TTC549 (cell line): ENCODE data around the gene CKLF.
"Not testable (repeated sequence)": the region's sequence is repeated elsewhere in the genome, so short reads cannot be mapped to it uniquely, and the experiment has no call there.

Experiments used
- FAIRE-seq: peaks from 2 replicates; lab custom pipeline; 2012; peaks lifted over from hg19 to GRCh38; lab: Jason Lieb, UNC

The CKLF gene

DNA sequence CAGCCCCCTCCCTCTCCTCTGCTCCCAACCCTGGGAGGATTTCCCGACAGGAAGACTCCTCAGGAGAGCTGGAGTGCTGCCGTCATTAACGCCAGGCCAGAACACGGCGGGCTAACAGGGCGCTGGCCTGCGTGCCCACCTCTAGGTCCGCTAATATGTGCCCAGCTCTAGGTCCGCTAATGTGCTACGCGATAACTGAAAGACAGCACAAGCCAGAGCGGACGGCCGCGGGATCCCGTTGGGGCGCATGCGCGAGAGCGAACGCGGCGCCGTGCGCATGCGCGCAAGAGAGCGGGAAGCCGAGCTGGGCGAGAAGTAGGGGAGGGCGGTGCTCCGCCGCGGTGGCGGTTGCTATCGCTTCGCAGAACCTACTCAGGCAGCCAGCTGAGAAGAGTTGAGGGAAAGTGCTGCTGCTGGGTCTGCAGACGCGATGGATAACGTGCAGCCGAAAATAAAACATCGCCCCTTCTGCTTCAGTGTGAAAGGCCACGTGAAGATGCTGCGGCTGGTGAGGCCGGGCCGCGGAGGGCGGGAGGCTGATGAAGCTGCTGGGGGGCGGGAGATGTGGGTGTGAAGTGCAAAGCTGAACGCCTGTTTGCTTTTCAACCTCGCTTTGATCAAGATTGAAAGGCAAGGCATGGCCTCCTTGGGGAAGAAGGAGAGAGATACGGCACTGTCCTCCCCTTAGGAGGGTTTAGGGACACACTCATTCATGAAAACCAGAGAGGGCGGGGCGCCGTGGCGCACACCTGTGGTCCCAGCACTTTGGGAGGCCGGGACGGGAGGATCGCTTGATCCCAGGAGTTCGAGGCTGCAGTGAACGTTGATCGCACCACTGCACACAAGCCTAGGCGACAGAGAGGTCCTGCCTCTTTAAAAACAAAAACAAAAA is at the start of gene CKLF:
CKLF (plus strand) TSS at position 291 of the 892 bp plus-strand sequence; CDS start at position 431, 140 bp downstream.
- no peak for FAIRE-seq

DNA sequence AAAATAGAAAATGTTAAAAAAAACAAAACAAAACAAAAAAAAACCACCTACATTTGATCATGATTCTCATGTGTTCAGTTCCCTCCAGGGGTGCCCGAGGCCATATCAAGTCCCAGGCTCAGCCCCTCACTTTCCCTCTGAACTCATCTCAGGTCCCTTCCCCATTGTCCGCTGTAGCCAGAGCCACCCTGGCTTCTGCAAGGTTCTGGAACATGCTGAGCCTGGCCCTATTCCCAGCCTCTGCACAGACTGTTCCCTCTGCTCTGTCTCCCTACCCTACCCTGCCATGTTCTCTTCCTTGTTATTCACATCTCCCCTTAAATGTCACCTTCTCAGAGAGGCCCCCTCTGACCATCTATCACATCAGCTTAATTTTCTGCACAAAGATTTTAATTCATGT is 49.3 kb upstream of the CKLF start:
- no peak for FAIRE-seq

DNA sequence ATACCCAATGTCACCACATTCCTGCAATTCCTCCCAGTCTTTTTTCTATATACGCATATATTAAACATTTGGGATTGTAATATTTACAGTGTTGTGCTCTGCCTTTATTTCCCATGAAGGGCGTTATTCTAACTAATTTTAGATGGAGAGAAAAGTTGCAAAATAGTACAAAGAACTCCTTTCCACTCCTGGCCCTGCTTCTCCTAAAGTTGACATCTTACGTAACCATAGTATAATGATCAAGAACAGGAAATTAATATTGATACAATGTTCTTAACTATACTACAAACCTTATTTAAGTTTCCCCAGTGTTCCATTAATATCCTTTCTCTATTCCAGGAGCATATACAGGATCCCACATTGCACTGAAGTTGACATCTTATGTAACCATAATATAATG is 48.8 kb upstream of the CKLF start:
- FAIRE-seq, result no peak

GRCh38 chr16:66507731-66508239 is 44.6 kb upstream of the CKLF start:
- FAIRE-seq, result no peak

GRCh38 chr16:66508248-66508913 is 44.0 kb upstream of the CKLF start:
- no peak for FAIRE-seq

GRCh38 chr16:66508914-66509496 is 43.4 kb upstream of the CKLF start:
- no peak for FAIRE-seq

- FAIRE-seq, result no peak
Measured at GRCh38 chr16:66509576-66509975, 42.8 kb upstream of the CKLF start.

DNA sequence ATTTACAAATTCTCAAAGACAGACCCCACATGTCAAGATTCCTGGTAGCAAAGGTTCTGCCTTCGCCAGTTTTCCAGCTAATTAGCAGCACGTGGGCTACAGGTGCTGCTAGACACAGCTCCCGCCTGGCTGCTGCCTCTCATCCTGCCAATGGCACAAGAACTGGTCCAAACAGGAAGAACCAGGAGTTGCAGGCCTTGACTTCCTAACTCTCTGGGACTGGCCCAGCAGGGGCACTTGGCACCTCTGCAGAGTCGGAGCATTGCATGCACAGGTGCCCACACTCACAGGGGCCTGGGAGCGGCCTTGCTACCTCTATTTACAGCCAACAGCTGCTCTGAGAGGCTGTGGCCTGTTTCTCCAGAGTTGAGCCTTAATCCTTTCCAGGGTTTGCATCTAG is 42.1 kb upstream of the CKLF start:
- no peak for FAIRE-seq

- no peak for FAIRE-seq
Measured at GRCh38 chr16:66510711-66511601, 41.4 kb upstream of the CKLF start.

- no peak for FAIRE-seq
Measured at GRCh38 chr16:66511602-66512271, 40.6 kb upstream of the CKLF start.

DNA sequence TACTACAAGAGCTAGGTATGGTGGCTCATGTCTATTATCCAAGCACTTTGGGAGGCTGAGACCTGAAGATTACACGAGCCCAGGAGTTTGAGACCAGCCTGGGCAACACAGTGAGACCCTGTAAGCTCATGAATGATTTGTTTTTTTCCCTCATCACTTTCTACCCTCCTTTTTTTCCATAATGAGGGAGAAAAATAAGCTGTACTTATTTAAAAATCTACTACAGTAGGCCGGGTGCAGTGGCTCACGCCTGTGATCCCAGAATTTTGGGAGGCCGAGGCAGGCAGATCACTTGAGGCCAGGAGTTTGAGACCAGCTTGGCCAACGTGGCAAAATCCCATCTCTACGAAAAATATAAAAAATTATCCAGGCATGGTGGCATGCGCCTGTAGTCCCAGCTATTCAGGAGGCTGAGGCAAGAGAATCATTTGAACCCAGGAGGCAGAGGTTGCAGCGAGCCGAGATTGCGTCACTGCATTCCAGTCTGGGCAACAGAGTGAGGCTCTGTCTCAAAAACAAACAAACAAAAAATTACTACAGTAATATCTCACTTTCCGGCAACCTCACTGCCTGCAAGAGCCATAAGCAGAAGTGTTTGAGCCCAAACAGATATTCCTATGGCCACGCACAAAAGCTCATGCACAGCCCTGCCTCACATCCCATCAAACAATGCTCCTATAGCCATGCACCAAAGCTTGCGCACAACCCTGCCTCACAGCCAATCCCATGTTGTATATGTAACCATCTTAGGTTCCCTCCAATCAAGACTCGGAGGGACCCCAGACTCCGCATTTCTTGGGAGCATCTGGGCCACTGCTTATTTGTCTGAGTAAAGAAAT is 39.9 kb upstream of the CKLF start:
- no peak for FAIRE-seq

DNA sequence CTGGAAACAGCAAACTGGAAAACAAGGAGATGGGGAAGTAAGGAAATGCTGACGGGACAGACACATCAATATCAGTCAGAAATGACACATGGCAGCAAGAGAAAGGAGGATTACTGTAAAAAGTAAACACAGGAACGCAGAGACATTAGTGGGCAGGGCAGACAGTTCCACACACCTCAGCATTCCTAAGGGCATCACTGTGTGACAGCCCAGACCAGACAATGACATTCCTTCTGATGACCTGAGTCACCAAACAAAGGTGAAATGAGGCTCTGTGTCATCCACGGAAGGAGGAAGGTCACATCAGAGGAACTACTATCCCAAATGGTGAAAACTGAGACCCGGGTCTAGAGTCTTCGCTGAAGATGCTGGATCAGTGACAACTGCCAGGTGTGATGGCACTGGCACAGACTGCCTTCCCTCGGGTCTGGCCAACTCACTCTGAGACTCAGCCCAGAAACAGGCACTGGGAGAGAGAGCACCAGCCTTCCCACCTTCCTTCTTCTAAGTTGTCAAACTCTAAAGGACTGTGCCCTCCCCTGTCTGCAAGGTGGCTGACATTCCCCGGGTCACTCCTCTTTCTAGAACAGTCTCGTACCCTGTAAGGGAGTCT is 39.2 kb upstream of the CKLF start:
- FAIRE-seq, result no peak

DNA sequence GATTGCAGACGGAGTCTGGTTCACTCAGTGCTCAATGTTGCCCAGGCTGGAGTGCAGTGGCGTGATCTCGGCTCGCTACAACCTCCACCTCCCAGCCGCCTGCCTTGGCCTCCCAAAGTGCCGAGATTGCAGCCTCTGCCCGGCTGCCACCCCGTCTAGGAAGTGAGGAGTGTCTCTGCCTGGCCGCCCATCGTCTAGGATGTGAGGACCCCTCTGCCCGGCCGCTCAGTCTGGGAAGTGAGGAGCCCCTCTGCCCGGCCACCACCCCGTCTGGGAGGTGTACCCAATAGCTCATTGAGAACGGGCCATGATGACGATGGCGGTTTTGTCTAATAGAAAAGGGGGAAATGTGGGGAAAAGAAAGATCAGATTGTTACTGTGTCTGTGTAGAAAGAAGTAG is 38.0 kb upstream of the CKLF start:
- FAIRE-seq, result not testable (repeated sequence)

- FAIRE-seq, result not testable (repeated sequence)
Measured at GRCh38 chr16:66514980-66515595, 37.3 kb upstream of the CKLF start.

DNA sequence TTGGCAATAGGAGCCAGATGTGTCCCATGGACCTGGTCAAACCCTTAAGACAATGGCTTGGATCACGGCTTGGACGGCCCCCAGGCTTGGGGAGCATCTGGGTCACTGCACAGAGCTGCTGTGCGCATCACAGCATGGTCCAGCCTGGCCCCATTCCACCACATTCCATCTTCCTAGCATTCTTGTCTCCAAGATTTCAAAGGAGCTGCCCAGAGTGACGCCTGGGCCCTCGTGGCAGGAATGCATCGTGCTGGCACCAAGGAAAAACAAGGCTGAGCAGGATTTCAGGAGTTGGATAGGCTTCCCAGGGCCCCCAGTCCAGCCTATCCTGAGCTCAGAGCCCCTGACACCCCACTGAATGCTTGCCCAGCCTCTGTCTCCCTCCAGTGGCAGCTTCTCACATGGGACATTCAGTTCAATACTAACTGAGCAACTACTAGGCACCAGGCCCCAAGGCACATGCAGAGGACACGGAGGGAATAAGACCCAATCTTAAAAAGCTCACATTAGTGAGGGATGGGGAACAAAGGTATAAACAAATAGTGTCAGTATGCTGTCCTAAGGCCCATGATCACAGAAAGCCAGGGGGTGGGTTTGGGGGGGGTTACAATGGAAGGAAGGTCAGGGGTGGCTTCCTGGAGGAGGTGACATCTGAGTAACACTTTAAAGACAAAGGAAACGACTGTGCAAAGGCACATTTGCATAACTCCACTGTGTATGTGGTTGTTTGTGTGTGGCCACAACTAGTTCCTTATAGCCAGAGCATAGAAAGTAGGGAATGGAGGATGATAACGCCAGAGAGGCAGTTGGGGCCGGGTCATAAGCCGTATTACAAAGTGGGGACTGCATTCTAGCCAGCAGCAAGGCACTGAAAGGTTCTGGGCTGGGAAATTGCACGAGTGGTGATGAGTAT is 36.5 kb upstream of the CKLF start:
- FAIRE-seq, result no peak

GRCh38 chr16:66516509-66516807 is 35.9 kb upstream of the CKLF start:
- FAIRE-seq, result no peak

DNA sequence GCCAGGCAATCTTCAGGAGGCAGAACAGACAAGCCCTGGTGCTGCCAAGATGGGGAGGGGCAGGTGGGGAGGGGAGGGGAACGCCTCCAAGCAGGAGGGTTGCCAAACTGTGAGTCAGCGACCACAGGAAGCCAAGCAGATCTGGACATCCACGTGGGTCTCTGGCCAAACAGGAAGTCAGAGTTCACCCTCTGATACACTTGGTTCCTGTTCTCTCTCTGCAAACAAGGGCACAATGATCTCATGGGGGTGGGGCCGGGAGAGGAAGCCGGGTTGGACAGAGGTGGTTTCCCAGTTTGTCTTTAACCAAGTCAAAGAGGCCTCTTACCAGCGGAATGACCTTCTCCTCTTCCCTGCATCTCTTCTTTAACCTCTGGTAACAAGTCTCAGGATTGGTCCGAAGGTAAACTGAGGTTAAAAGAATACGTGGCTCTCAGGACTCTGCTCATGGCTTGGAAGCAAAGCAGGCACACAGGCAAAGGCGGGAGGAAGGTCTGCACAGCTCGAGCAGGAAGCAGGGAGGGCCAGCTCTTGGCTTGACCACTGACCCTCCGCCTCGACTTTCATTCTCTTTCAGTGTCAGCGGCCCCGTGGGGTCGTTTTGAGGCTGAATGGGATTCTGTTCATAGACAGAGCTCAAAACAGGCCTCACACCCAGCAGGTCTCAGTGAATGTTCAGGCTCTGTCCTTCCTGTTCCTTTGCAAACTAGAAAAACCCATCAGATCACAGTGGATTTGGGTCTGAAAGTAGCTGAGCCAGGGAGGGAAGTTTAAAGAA is 35.4 kb upstream of the CKLF start:
- no peak for FAIRE-seq
